Common myeloid progenitor, CD34-positive (primary cell): Measurements from ENCODE around the gene VPS9D1.

Experiments
- CTCF ChIA-PET: fragments of 350-600 bp; sonication (Branson Sonifier 250); formaldehyde crosslinking; loops from one replicate; lab custom pipeline; 2021; ENCODE audit warnings: antibody characterized with exemption; lab: Charles Lee
- POLR2A ChIA-PET: fragments of 350-600 bp; sonication (Branson Sonifier 250); formaldehyde crosslinking; loops from one replicate; lab custom pipeline; 2021; ENCODE audit warnings: antibody characterized with exemption; lab: Charles Lee
- DNase-seq, 3 donors: peaks; one replicate each; pipeline versions ENCODE4 v3.0.0 to v3.0.0-alpha.2; 2013
- H3K27ac ChIP-seq, 2 experiments: 1 replicate in 1 of 2; 2 replicates in 1 of 2; pipeline ENCODE4 v1.7.0; 2013; ENCODE audit warnings: inconsistent platforms in 2 of 2, low read length in 2 of 2, mild to moderate bottlenecking in 2 of 2, low read depth in 1 of 2, moderate library complexity in 1 of 2; ENCODE audit not compliant: severe bottlenecking in 2 of 2, insufficient read depth in 1 of 2, poor library complexity in 1 of 2
- H3K27me3 ChIP-seq, 5 experiments: replicated peaks in 2 of 5; 1 replicate in 3 of 5; 2 replicates in 2 of 5; pipeline versions ENCODE4 v1.6.1 to v1.7.0; 2013; ENCODE audit warnings: low read length in 4 of 5, mild to moderate bottlenecking in 2 of 5, moderate library complexity in 2 of 5, inconsistent platforms in 1 of 5; ENCODE audit not compliant: insufficient read depth in 5 of 5, control insufficient read depth in 4 of 5
- H3K36me3 ChIP-seq, 4 experiments: 1 replicate in 2 of 4; 2 replicates in 2 of 4; pipeline versions ENCODE4 v1.6.1 to v1.7.0; 2013; ENCODE audit warnings: low read length in 3 of 4, control low read depth in 1 of 4, mild to moderate bottlenecking in 1 of 4; ENCODE audit not compliant: control insufficient read depth in 4 of 4, insufficient read depth in 4 of 4
- H3K4me1 ChIP-seq, 4 experiments: 1 replicate in 3 of 4; 2 replicates in 1 of 4; pipeline versions ENCODE4 v1.6.1 to v1.7.1; 2013; ENCODE audit warnings: low read length in 3 of 4, mild to moderate bottlenecking in 3 of 4, control low read depth in 1 of 4, inconsistent platforms in 1 of 4, moderate library complexity in 1 of 4; ENCODE audit not compliant: control insufficient read depth in 4 of 4, insufficient read depth in 4 of 4; ENCODE audit errors: control extremely low read depth in 1 of 4
- H3K4me3 ChIP-seq, 7 experiments: 1 replicate in 4 of 7; 2 replicates in 3 of 7; pipeline versions ENCODE4 v1.5.1 to v1.7.0; 2013; ENCODE audit warnings: mild to moderate bottlenecking in 7 of 7, low read length in 6 of 7, moderate library complexity in 6 of 7, inconsistent platforms in 2 of 7, low read depth in 2 of 7, control low read depth in 1 of 7; ENCODE audit not compliant: insufficient read depth in 4 of 7, control insufficient read depth in 1 of 7; ENCODE audit errors: extremely low read depth in 1 of 7
- H3K9me3 ChIP-seq, 5 experiments: 1 replicate in 4 of 5; 2 replicates in 1 of 5; pipeline versions ENCODE4 v1.6.1 to v1.7.1; 2013; ENCODE audit warnings: low read length in 4 of 5, mild to moderate bottlenecking in 2 of 5, inconsistent platforms in 1 of 5, low read depth in 1 of 5, moderate library complexity in 1 of 5; ENCODE audit not compliant: control insufficient read depth in 4 of 5, insufficient read depth in 2 of 5; ENCODE audit errors: control extremely low read depth in 1 of 5
- WGBS: methylation state at CpG from one replicate; pipeline ENCODE4 v1.1.5; 2013; ENCODE audit not compliant: insufficient coverage; 5-methylcytosine and 5-hydroxymethylcytosine counted together

Gene VPS9D1

GRCh38 chr16:89705006-89705405, 15.7 kb downstream of the VPS9D1 start:
- POLR2A ChIA-PET = no interaction called here
- WGBS = 89% methylated on average over 12 of the region's 15 CpGs
- CTCF ChIA-PET = interaction anchor here (1.1 to 16.5 kb wide), 11 partner anchors 8 to 205 kb away, joined by 3 to 195 read pairs (median 15); partner anchors contain the start of gene VPS9D1

GRCh38 chr16:89704281-89704680, 16.4 kb downstream of the VPS9D1 start:
- CTCF ChIA-PET = interaction anchor here (0.7 to 16.5 kb wide), 7 partner anchors 13 to 206 kb away, joined by 3 to 195 read pairs (median 17); partner anchors contain the start of gene VPS9D1
- POLR2A ChIA-PET = no interaction called here
- H3K4me1 ChIP-seq = peaks cover 2 to 27% (median 22%) of the 10 kb centered on the region in 4 experiments
- no peaks in the 10 kb centered on the region for H3K36me3 ChIP-seq
- DNase-seq = no peak
- H3K27ac ChIP-seq = no peak overlapping the region
- no peak overlapping the region for H3K4me3 ChIP-seq
- no peaks in the 10 kb centered on the region for H3K27me3 ChIP-seq
- 91% methylated on average over 11 of the region's 13 CpGs for whole genome bisulfite sequencing
- H3K9me3 ChIP-seq = no peaks in the 10 kb centered on the region

More at GRCh38 chr16:89705006-89705405, 15.7 kb downstream of the VPS9D1 start:
- H3K27ac ChIP-seq = no peak overlapping the region
- no peaks in the 10 kb centered on the region for H3K9me3 ChIP-seq
- no peaks in the 10 kb centered on the region for H3K27me3 ChIP-seq
- no peaks in the 10 kb centered on the region for H3K36me3 ChIP-seq
- H3K4me3 ChIP-seq = no peak overlapping the region
- peaks cover 2 to 24% (median 18%) of the 10 kb centered on the region in 4 experiments for H3K4me1 ChIP-seq
- DNase-seq = no peak

- Histone ChIP-seq H3K9me3 (no peaks in the 10 kb centered on the region), H3K27ac (peak within 1 kb of the TSS in 1 of 2 experiments; percentile 66), H3K36me3 (peaks cover 0 to 9% (median 1%) of the 10 kb centered on the region in 4 experiments), H3K4me1 (peaks cover 2 to 30% (median 26%) of the 10 kb centered on the region in 4 experiments), H3K4me3 (peak within 1 kb of the TSS; percentile 61 to 84 (median 71)), H3K27me3 (no peaks in the 10 kb centered on the region)
- WGBS = under 1% methylated on average over 92 of the region's 97 CpGs
- ChIA-PET POLR2A (interaction anchor here (0.6 to 1.2 kb wide), 5 partner anchors 18 to 119 kb away, joined by 3 to 4 read pairs (median 3); partner anchors contain the start of gene ZNF276), CTCF (interaction anchor here (1.0 to 16.5 kb wide), 6 partner anchors 9 to 162 kb away, joined by 4 to 195 read pairs (median 8); no protein-coding TSS in a partner anchor)
- peak; percentile 92 to 96 (median 96) for DNase-seq
These were observed 19.0 kb downstream of the VPS9D1 start, which contains the start of gene SPATA2L for GRCh38 chr16:89701425-89702406. SPATA2L (minus strand) TSS chr16:89701705; CDS start chr16:89701232, 473 bp downstream.

- WGBS = 1% methylated on average over 68 of the region's 78 CpGs
- H3K4me3 ChIP-seq = peak overlapping the region; percentile 61 to 84 (median 71)
- no peaks in the 10 kb centered on the region for H3K27me3 ChIP-seq
- DNase-seq = peak in 2 of 3 donors; percentile 66 to 74
- no peaks in the 10 kb centered on the region for H3K9me3 ChIP-seq
- ChIA-PET POLR2A (interaction anchor here (0.6 to 1.2 kb wide), 5 partner anchors 19 to 918 kb away, joined by 3 to 4 read pairs (median 4); partner anchors contain the start of genes CHMP1A, SPATA33 and ZNF276), CTCF (interaction anchor here (0.8 to 16.5 kb wide), 24 partner anchors 8 to 163 kb away, joined by 3 to 195 read pairs (median 4); partner anchors contain the start of gene CDK10)
- peak overlapping the region in 1 of 2 experiments; percentile 66 for H3K27ac ChIP-seq
- peaks cover 2 to 34% (median 32%) of the 10 kb centered on the region in 4 experiments for H3K4me1 ChIP-seq
- peaks cover 0 to 11% (median 5%) of the 10 kb centered on the region in 4 experiments for H3K36me3 ChIP-seq
These were observed 19.9 kb downstream of the VPS9D1 start for GRCh38 chr16:89700649-89701424.

GRCh38 chr16:89700100-89700648, 20.5 kb downstream of the VPS9D1 start:
- under 1% methylated on average over 30 of the region's 30 CpGs for WGBS
- peak; percentile 93 to 96 (median 95) for DNase-seq
- CTCF ChIA-PET = interaction anchor here (0.6 to 16.5 kb wide), 29 partner anchors 9 to 163 kb away, joined by 3 to 195 read pairs (median 4); partner anchors contain the start of gene CDK10
- POLR2A ChIA-PET = interaction anchor here (0.6 to 1.2 kb wide), 5 partner anchors 15 to 918 kb away, joined by 3 to 4 read pairs (median 3); partner anchors contain the start of genes CHMP1A, SPATA33 and ZNF276
- Histone ChIP-seq H3K9me3 (no peaks in the 10 kb centered on the region), H3K4me3 (peak overlapping the region in 6 of 7 experiments; percentile 61 to 84 (median 72)), H3K36me3 (peaks cover 2 to 17% (median 10%) of the 10 kb centered on the region in 4 experiments), H3K27ac (peak overlapping the region in 1 of 2 experiments; percentile 66), H3K4me1 (peaks cover 2 to 34% (median 33%) of the 10 kb centered on the region in 4 experiments), H3K27me3 (no peaks in the 10 kb centered on the region)
